Upper lobe of left lung (tissue), 4 donors: Measurements from ENCODE around the gene DDIT3.

ENCODE experiments used
- EP300 ChIP-seq, 4 donors: sonication (generic); formaldehyde crosslinking; IDR thresholded peaks; one replicate each; pipeline ENCODE4 v1.5.1; 2017; ENCODE audit warnings: antibody characterized with exemption in 4 of 4, control low read depth in 2 of 4
- POLR2AphosphoS5 ChIP-seq, 2 donors: sonication (generic); formaldehyde crosslinking; IDR thresholded peaks; one replicate each; pipeline ENCODE4 v1.5.1; 2017; ENCODE audit warnings: antibody characterized with exemption in 2 of 2

GRCh38 chr12:57467212-57467874 lies 53.0 kb downstream of the DDIT3 start:
- TF ChIP-seq POLR2AphosphoS5 (IDR thresholded peaks at IDR 0.05): no peak
- TF ChIP-seq EP300 (IDR thresholded peaks at IDR 0.05): no peak
